H9 (cell line): ENCODE data around the gene TCF23. TPM values are rescaled to one million over a fixed set of nuclear protein-coding genes. Genes with fewer than 3 reads are reported as not detected.

Source experiments
- DNase-seq: peaks from one replicate; pipeline ENCODE4 v3.0.0-alpha.2; 2017
- H2AFZ ChIP-seq: one replicate; pipeline ENCODE4 v1.6.1; 2013; ENCODE audit warnings: mild to moderate bottlenecking, low read length, control low read depth, moderate library complexity
- H2AK5ac ChIP-seq: 2 replicates; pipeline ENCODE4 v1.6.1; 2013; ENCODE audit warnings: low read length, control low read depth, mixed read lengths; ENCODE audit not compliant: insufficient read length
- H2BK120ac ChIP-seq: one replicate; pipeline ENCODE4 v1.6.1; 2013; ENCODE audit warnings: low read depth, mild to moderate bottlenecking, low read length, control low read depth, inconsistent platforms; ENCODE audit not compliant: poor library complexity, severe bottlenecking
- H2BK12ac ChIP-seq: 2 replicates; pipeline ENCODE4 v1.6.1; 2013; ENCODE audit warnings: low read length, control low read depth, mixed read lengths, low read depth; ENCODE audit not compliant: insufficient read length
- H2BK15ac ChIP-seq: 2 replicates; pipeline ENCODE4 v1.6.1; 2013; ENCODE audit warnings: low read depth, low read length, control low read depth
- H2BK20ac ChIP-seq: one replicate; pipeline ENCODE4 v1.6.1; 2013; ENCODE audit warnings: low read depth, mild to moderate bottlenecking, low read length, control low read depth, inconsistent platforms; ENCODE audit not compliant: poor library complexity, severe bottlenecking
- H2BK5ac ChIP-seq: 2 replicates; pipeline ENCODE4 v1.6.1; 2013; ENCODE audit warnings: low read length, control low read depth, mixed read lengths; ENCODE audit not compliant: insufficient read length
- H3K14ac ChIP-seq: 2 replicates; pipeline ENCODE4 v1.6.1; 2013; ENCODE audit warnings: low read length, control low read depth; ENCODE audit not compliant: insufficient read depth
- H3K18ac ChIP-seq: 2 replicates; pipeline ENCODE4 v1.6.1; 2013; ENCODE audit warnings: low read depth, mild to moderate bottlenecking, mixed read lengths, low read length, control low read depth; ENCODE audit not compliant: insufficient read length
- H3K23ac ChIP-seq: 2 replicates; pipeline ENCODE4 v1.6.1; 2013; ENCODE audit warnings: low read length, control low read depth, mixed read lengths, low read depth; ENCODE audit not compliant: insufficient read length
- H3K23me2 ChIP-seq: 2 replicates; pipeline ENCODE4 v1.6.1; 2013; ENCODE audit warnings: low read depth, mild to moderate bottlenecking, mixed read lengths, low read length, control low read depth; ENCODE audit not compliant: insufficient read length, poor library complexity, severe bottlenecking
- H3K27ac ChIP-seq: 2 replicates; pipeline ENCODE4 v1.5.1; 2013; ENCODE audit warnings: low read length, control low read depth, mixed read lengths, low read depth; ENCODE audit not compliant: insufficient read length
- H3K27me3 ChIP-seq: 2 replicates; pipeline ENCODE4 v1.6.1; 2013; ENCODE audit warnings: low read length, control low read depth, inconsistent platforms; ENCODE audit not compliant: insufficient read depth
- H3K4ac ChIP-seq: 2 replicates; pipeline ENCODE4 v1.6.1; 2013; ENCODE audit warnings: low read depth, mild to moderate bottlenecking, control low read depth, inconsistent platforms, low read length, moderate library complexity
- H3K4me1 ChIP-seq: 2 replicates; pipeline ENCODE4 v1.6.1; 2013; ENCODE audit warnings: low read length, control low read depth, inconsistent platforms; ENCODE audit not compliant: insufficient read depth
- H3K4me2 ChIP-seq: 2 replicates; pipeline ENCODE4 v1.6.1; 2013; ENCODE audit warnings: low read length, control low read depth, mixed read lengths; ENCODE audit not compliant: insufficient read length, insufficient read depth
- H3K56ac ChIP-seq: 2 replicates; pipeline ENCODE4 v1.6.1; 2013; ENCODE audit warnings: low read depth, mild to moderate bottlenecking, mixed read lengths, low read length, control low read depth; ENCODE audit not compliant: insufficient read length
- H3K79me1 ChIP-seq: 2 replicates; pipeline ENCODE4 v1.6.1; 2013; ENCODE audit warnings: low read depth, mild to moderate bottlenecking, moderate library complexity, low read length, control low read depth, inconsistent platforms; ENCODE audit not compliant: insufficient read depth, poor library complexity, severe bottlenecking
- H3K79me2 ChIP-seq: 2 replicates; pipeline ENCODE4 v1.6.1; 2013; ENCODE audit warnings: low read length, control low read depth, inconsistent platforms; ENCODE audit not compliant: insufficient read depth
- H3K9ac ChIP-seq: 2 replicates; pipeline ENCODE4 v1.6.1; 2013; ENCODE audit warnings: low read length, control low read depth, mixed read lengths; ENCODE audit not compliant: insufficient read length; ENCODE audit errors: extremely low read depth
- H3K9me3 ChIP-seq: one replicate; pipeline ENCODE4 v1.6.1; 2013; ENCODE audit warnings: low read depth, low read length, inconsistent platforms; ENCODE audit not compliant: control insufficient read depth
- H3T11ph ChIP-seq: one replicate; pipeline ENCODE4 v1.6.1; 2013; ENCODE audit warnings: mild to moderate bottlenecking, low read length, control low read depth, inconsistent platforms
- H4K20me1 ChIP-seq: one replicate; pipeline ENCODE4 v1.6.1; 2013; ENCODE audit not compliant: control insufficient read depth, insufficient read length, insufficient read depth
- H4K5ac ChIP-seq: 2 replicates; pipeline ENCODE4 v1.6.1; 2013; ENCODE audit warnings: low read depth, mild to moderate bottlenecking, mixed read lengths, low read length, control low read depth; ENCODE audit not compliant: insufficient read length
- H4K8ac ChIP-seq: replicated peaks from 2 replicates; pipeline ENCODE4 v1.6.1; 2013; ENCODE audit warnings: low read length, control low read depth, mixed read lengths, low read depth; ENCODE audit not compliant: insufficient read length
- H4K91ac ChIP-seq: 2 replicates; pipeline ENCODE4 v1.6.1; 2013; ENCODE audit warnings: low read depth, mild to moderate bottlenecking, moderate library complexity, mixed read lengths, low read length, control low read depth; ENCODE audit not compliant: insufficient read length
- H3K27ac Mint-ChIP-seq, 3 experiments: 2 replicates in 2 of 3; 3 replicates in 1 of 3; pipeline ENCODE4 v1.8.0; 2020 to 2021; ENCODE audit warnings: mixed read lengths in 3 of 3, mild to moderate bottlenecking in 1 of 3, moderate library complexity in 1 of 3
- H3K27me3 Mint-ChIP-seq: 2 replicates; pipeline ENCODE4 v1.8.0; 2021; ENCODE audit warnings: low read depth, mild to moderate bottlenecking, moderate library complexity, mixed read lengths
- H3K36me3 Mint-ChIP-seq, 3 experiments: 2 replicates in 2 of 3; 3 replicates in 1 of 3; pipeline ENCODE4 v1.8.0; 2020 to 2021; ENCODE audit warnings: low read depth in 3 of 3, mixed read lengths in 3 of 3; ENCODE audit not compliant: insufficient read depth in 1 of 3
- H3K4me1 Mint-ChIP-seq, 2 experiments: 2 replicates each; pipeline ENCODE4 v1.8.0; 2020; ENCODE audit warnings: mixed read lengths in 2 of 2
- H3K4me3 Mint-ChIP-seq, 2 experiments: 2 replicates in 1 of 2; 3 replicates in 1 of 2; pipeline ENCODE4 v1.8.0; 2020 to 2021; ENCODE audit warnings: mild to moderate bottlenecking in 2 of 2, mixed read lengths in 2 of 2, moderate library complexity in 1 of 2
- H3K9me3 Mint-ChIP-seq, 2 experiments: 2 replicates in 1 of 2; 3 replicates in 1 of 2; pipeline ENCODE4 v1.8.0; 2020; ENCODE audit warnings: mild to moderate bottlenecking in 2 of 2, mixed read lengths in 2 of 2, moderate library complexity in 1 of 2
- CTCF ChIP-seq: fragments of 200-600 bp; sonication (generic); conservative IDR thresholded peaks from 3 replicates; pipeline ENCODE4 v1.8.0; 2021; ENCODE audit warnings: antibody characterized with exemption, mild to moderate bottlenecking
- WGBS: extraction: QIAGEN DNeasy Blood & Tissue Kit; methylation state at CpG from one replicate; pipeline ENCODE4 v1.1.7; 2013; ENCODE audit warnings: missing lambda C conversion rate, low lambda C conversion rate, mixed read lengths; ENCODE audit not compliant: insufficient read length; ENCODE audit errors: extremely low coverage; 5-methylcytosine and 5-hydroxymethylcytosine counted together
- total RNA-seq: library from RNA; stranded (reverse); gene quantifications from 2 replicates; pipeline ENCODE4 v1.2.1, GENCODE V29; 2021

TCF23 gene
- total RNA-seq, 1 experiment from 2014 or later = not detected

GRCh38 chr2:27198627-27199026, 49.8 kb downstream of the TCF23 start:
- DNase-seq = no peak
- H3K56ac ChIP-seq = no peak overlapping the region
- Mint-ChIP-seq H3K4me1 (no peaks in the 10 kb centered on the region), H3K27ac (peak overlapping the region in 1 of 3 experiments; percentile 45; a peak in 1 of 7 replicates), H3K27me3 (no peaks in the 10 kb centered on the region), H3K4me3 (no peak overlapping the region), H3K9me3 (no peaks in the 10 kb centered on the region), H3K36me3 (peaks cover 27 to 50% (median 40%) of the 10 kb centered on the region in 3 experiments)
- no peak overlapping the region for H3K4ac ChIP-seq
- no peak overlapping the region for H4K8ac ChIP-seq
- H3K79me2 ChIP-seq = no peaks in the 10 kb centered on the region
- H3K27ac ChIP-seq = no peak overlapping the region
- no peak overlapping the region for H4K5ac ChIP-seq
- no peak overlapping the region for H3K9ac ChIP-seq
- H3K4me1 ChIP-seq = no peaks in the 10 kb centered on the region
- no peaks in the 10 kb centered on the region for H3K9me3 ChIP-seq
- H4K91ac ChIP-seq = no peak overlapping the region
- H3T11ph ChIP-seq = no peak overlapping the region
- WGBS = no CpG with 5 or more reads among the region's 2 CpGs
- no peak overlapping the region for H3K4me2 ChIP-seq
- TF ChIP-seq CTCF = no peak
- no peaks in the 10 kb centered on the region for H3K27me3 ChIP-seq
- H2BK5ac ChIP-seq = no peak overlapping the region
- no peaks in the 10 kb centered on the region for H3K79me1 ChIP-seq
- no peaks in the 10 kb centered on the region for H4K20me1 ChIP-seq
- no peak overlapping the region for H3K18ac ChIP-seq
- no peak overlapping the region for H3K23ac ChIP-seq
- no peaks in the 10 kb centered on the region for H3K23me2 ChIP-seq
- no peak overlapping the region for H2BK20ac ChIP-seq
- H2BK15ac ChIP-seq = no peak overlapping the region
- no peak overlapping the region for H2BK120ac ChIP-seq
- no peak overlapping the region for H2BK12ac ChIP-seq
- H2AK5ac ChIP-seq = no peak overlapping the region
- no peak overlapping the region for H3K14ac ChIP-seq
- no peak overlapping the region for H2AFZ ChIP-seq
